GM21723 (cell line): ENCODE data around the gene LAMA5.

ENCODE experiments used
- ATAC-seq: cut with Tn5 transposase; IDR thresholded peaks from one replicate; pipeline ENCODE4 v1.9.1; 2021; ENCODE audit warnings: mild to moderate bottlenecking, moderate library complexity; ENCODE audit not compliant: unreplicated experiment

LAMA5 gene

GRCh38 chr20:62350098-62350628, 16.9 kb downstream of the LAMA5 start:
- no peak for ATAC-seq

GRCh38 chr20:62349556-62350097, 17.5 kb downstream of the LAMA5 start:
- no peak for ATAC-seq

GRCh38 chr20:62348604-62349003, 18.5 kb downstream of the LAMA5 start:
- no peak for ATAC-seq

- no peak for ATAC-seq
These were observed 19.7 kb downstream of the LAMA5 start for GRCh38 chr20:62347445-62347844.

GRCh38 chr20:62347151-62347404, 20.0 kb downstream of the LAMA5 start:
- no peak for ATAC-seq

- no peak for ATAC-seq
These were observed 20.5 kb downstream of the LAMA5 start for GRCh38 chr20:62346398-62347150.

- no peak for ATAC-seq
These were observed 21.3 kb downstream of the LAMA5 start for GRCh38 chr20:62345681-62346370.

GRCh38 chr20:62344782-62345181, 22.3 kb downstream of the LAMA5 start:
- ATAC-seq, result no peak

GRCh38 chr20:62344092-62344491, 23.0 kb downstream of the LAMA5 start:
- ATAC-seq, result no peak

- ATAC-seq, result no peak
These were observed 24.2 kb downstream of the LAMA5 start for GRCh38 chr20:62342910-62343309.

- peak; percentile 78 for ATAC-seq
These were observed 27.5 kb downstream of the LAMA5 start for GRCh38 chr20:62339647-62340062.

GRCh38 chr20:62338294-62338620, 28.9 kb downstream of the LAMA5 start:
- no peak for ATAC-seq

- no peak for ATAC-seq
These were observed 29.4 kb downstream of the LAMA5 start for GRCh38 chr20:62337558-62338293.

- no peak for ATAC-seq
These were observed 30.1 kb downstream of the LAMA5 start for GRCh38 chr20:62336775-62337557.

GRCh38 chr20:62336329-62336728, 30.8 kb downstream of the LAMA5 start:
- no peak for ATAC-seq

GRCh38 chr20:62335532-62335931, 31.6 kb downstream of the LAMA5 start:
- ATAC-seq, result no peak

GRCh38 chr20:62334881-62335280, 32.2 kb downstream of the LAMA5 start:
- ATAC-seq, result no peak

- no peak for ATAC-seq
These were observed 33.1 kb downstream of the LAMA5 start for GRCh38 chr20:62333820-62334595.

- ATAC-seq, result no peak
These were observed 33.9 kb downstream of the LAMA5 start for GRCh38 chr20:62332989-62333819.
